ENCODE results near the gene CNTNAP2.

DNA sequence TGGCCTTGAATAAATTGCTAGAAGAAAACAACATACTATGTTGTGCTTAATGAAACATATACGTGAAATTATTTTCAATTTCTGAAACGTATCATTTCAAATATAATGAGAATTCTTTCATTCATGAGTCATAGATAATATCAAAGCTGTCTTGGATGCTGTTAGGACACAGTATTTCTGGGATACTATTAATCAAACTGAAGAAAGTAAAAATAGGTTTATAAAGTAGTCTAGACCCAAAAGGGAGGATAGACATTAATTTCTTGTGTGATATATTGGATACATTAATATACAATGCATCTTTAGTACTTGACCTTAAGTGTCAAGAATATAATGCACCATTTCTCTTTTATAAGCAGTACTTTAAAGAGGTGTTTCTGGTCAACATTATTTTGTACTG, 89.7 kb downstream of the CNTNAP2 start:
- TF ChIP-seq CTCF (conservative IDR thresholded peaks at IDR 0.05; ENCODE audit: low read depth, low read length) (no peak), EZH2 (IDR thresholded peaks at IDR 0.05; ENCODE audit: borderline replicate concordance, low read depth, low read length, poor library complexity, severe bottlenecking) (no peak)
